Smooth muscle cell (in vitro differentiated cells): ENCODE measurements around the gene SLC9A5. TPM values are rescaled to one million over a fixed set of nuclear protein-coding genes. Genes with fewer than 3 reads are reported as not detected.

Experiments used
- DNase-seq: peaks from one replicate; lab custom pipeline; 2025; ENCODE audit not compliant: unreplicated experiment; lab: John Stamatoyannopoulos, UW
- H2AFZ ChIP-seq: fragments of 200-600 bp; sonication (generic); 2 replicates; pipeline ENCODE4 v1.6.0; 2016; ENCODE audit warnings: antibody characterized with exemption, low read depth, mild to moderate bottlenecking
- H3F3A ChIP-seq: fragments of 200-600 bp; sonication (generic); 2 replicates; pipeline ENCODE4 v1.6.0; 2017; ENCODE audit warnings: antibody characterized with exemption, low read depth
- H3K27ac ChIP-seq: fragments of 200-600 bp; sonication (generic); 2 replicates; pipeline ENCODE4 v1.5.1; 2016; ENCODE audit warnings: low read depth, mild to moderate bottlenecking
- H3K27me3 ChIP-seq: fragments of 200-600 bp; sonication (generic); 2 replicates; pipeline ENCODE4 v1.6.1; 2016; ENCODE audit warnings: low read depth, mild to moderate bottlenecking
- H3K36me3 ChIP-seq: fragments of 200-600 bp; sonication (generic); 2 replicates; pipeline ENCODE4 v1.5.1; 2016; ENCODE audit warnings: low read depth
- H3K4me1 ChIP-seq: fragments of 200-600 bp; sonication (generic); 2 replicates; pipeline ENCODE4 v1.5.1; 2016; ENCODE audit warnings: low read depth
- H3K4me2 ChIP-seq: fragments of 200-600 bp; sonication (generic); 2 replicates; pipeline ENCODE4 v1.6.0; 2016; ENCODE audit warnings: mild to moderate bottlenecking
- H3K4me3 ChIP-seq: fragments of 200-600 bp; sonication (generic); 2 replicates; pipeline ENCODE4 v1.5.1; 2016; ENCODE audit warnings: mild to moderate bottlenecking
- H3K79me2 ChIP-seq: fragments of 200-600 bp; sonication (generic); 2 replicates; pipeline ENCODE4 v1.6.0; 2016; ENCODE audit warnings: low read depth, mild to moderate bottlenecking
- H3K9ac ChIP-seq: fragments of 200-600 bp; sonication (generic); 2 replicates; pipeline ENCODE4 v1.6.0; 2016; ENCODE audit warnings: low read depth
- H3K9me3 ChIP-seq: fragments of 200-600 bp; sonication (generic); replicated peaks from 2 replicates; pipeline ENCODE4 v1.5.1; 2016; ENCODE audit warnings: low read depth
- H4K20me1 ChIP-seq: fragments of 200-600 bp; sonication (generic); 2 replicates; pipeline ENCODE4 v1.6.0; 2016; ENCODE audit warnings: low read depth
- CTCF ChIP-seq: fragments of 200-600 bp; sonication (generic); IDR thresholded peaks from 2 replicates; pipeline ENCODE4 v1.5.1; 2017; ENCODE audit warnings: borderline replicate concordance, mild to moderate bottlenecking, antibody characterized with exemption; ENCODE audit not compliant: insufficient read depth, poor library complexity, severe bottlenecking
- WGBS: methylation state at CpG from one replicate; pipeline ENCODE4 v1.1.7; 2016; ENCODE audit warnings: low lambda C conversion rate; 5-methylcytosine and 5-hydroxymethylcytosine counted together
- polyA plus RNA-seq: library from polyadenylated mRNA; unstranded; fragments of >200 nt; fragmentation: Nextera tagmentation; extraction: Ambion mirVana; gene quantifications from 2 replicates; pipeline ENCODE4 v1.2.1, GENCODE V29; 2016
- total RNA-seq: library from RNA; depleted of rRNA; stranded (reverse); fragments of >200 nt; gene quantifications from 2 replicates; pipeline ENCODE4 v1.2.3, GENCODE V29; 2014

SLC9A5 gene
- total and polyA plus RNA-seq, 2 experiments from 2014 or later: 2.1 to 9.1 TPM

DNA sequence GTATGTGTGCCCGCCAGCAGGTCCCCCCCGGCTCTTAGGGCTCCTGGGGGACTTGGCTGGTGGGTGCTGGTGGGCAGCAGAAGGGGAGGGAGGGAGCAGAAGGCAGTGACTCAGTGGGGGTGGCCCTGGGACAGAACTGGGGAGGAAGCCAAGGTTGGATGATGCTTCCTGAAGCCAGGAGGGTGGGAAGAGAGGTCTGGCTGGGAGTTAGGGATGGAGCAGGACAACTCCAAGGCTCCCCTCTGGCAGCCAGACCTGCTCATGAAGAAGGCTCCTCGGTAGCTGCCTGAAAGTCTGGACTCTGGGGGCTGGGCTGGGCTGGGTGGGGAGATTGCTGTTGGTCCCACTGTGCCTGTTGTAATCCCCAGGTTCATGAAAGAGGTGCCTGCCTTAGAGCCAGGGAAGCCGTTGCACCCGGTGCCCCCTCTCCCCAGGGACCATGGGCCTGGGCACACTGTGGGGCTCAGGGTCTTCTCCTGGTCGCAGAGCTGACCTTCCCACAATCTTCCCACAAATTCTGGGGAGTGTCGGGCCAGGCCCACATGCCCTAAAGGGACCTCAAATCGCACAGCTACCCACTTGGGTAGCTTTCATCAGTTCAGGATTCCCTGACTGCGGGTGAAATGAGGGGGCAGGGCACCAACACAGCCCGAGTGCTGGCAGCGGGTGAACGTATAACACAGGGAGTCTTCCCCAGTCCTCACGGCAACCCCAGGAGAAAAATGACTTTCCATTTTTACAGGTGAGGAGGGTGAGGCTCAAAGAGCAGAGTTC lies 29.4 kb downstream of the SLC9A5 start:
- peaks cover 10% of the 10 kb centered on the region for H3F3A ChIP-seq
- H3K27ac ChIP-seq: peak overlapping the region; percentile 98
- H3K4me2 ChIP-seq: peak overlapping the region; percentile 75
- DNase-seq: no peak
- H3K4me3 ChIP-seq: peak overlapping the region; percentile 47
- H4K20me1 ChIP-seq: no peaks in the 10 kb centered on the region
- H3K27me3 ChIP-seq: no peaks in the 10 kb centered on the region
- no peak for TF ChIP-seq CTCF
- peak overlapping the region; percentile 75 for H3K9ac ChIP-seq
- H3K79me2 ChIP-seq: no peaks in the 10 kb centered on the region
- no peaks in the 10 kb centered on the region for H3K9me3 ChIP-seq
- no peaks in the 10 kb centered on the region for H3K36me3 ChIP-seq
- H2AFZ ChIP-seq: peak overlapping the region; percentile 48
- WGBS: 64% methylated on average over 13 of the region's 13 CpGs
- peaks cover 11% of the 10 kb centered on the region for H3K4me1 ChIP-seq

- H3K9ac ChIP-seq: peak overlapping the region; percentile 75
- peak; percentile 62 for DNase-seq
- peak overlapping the region; percentile 98 for H3K27ac ChIP-seq
- H3F3A ChIP-seq: peaks cover 10% of the 10 kb centered on the region
- peak; percentile 4 for TF ChIP-seq CTCF
- peak overlapping the region; percentile 75 for H3K4me2 ChIP-seq
- H3K9me3 ChIP-seq: no peaks in the 10 kb centered on the region
- H3K79me2 ChIP-seq: no peaks in the 10 kb centered on the region
- H3K4me3 ChIP-seq: peak overlapping the region; percentile 47
- H2AFZ ChIP-seq: peak overlapping the region; percentile 48
- no peaks in the 10 kb centered on the region for H3K27me3 ChIP-seq
- WGBS: 25% methylated on average over 13 of the region's 42 CpGs
- no peaks in the 10 kb centered on the region for H3K36me3 ChIP-seq
- peaks cover 11% of the 10 kb centered on the region for H3K4me1 ChIP-seq
- no peaks in the 10 kb centered on the region for H4K20me1 ChIP-seq
These were observed 30.1 kb downstream of the SLC9A5 start for GRCh38 chr16:67278773-67279295.

DNA sequence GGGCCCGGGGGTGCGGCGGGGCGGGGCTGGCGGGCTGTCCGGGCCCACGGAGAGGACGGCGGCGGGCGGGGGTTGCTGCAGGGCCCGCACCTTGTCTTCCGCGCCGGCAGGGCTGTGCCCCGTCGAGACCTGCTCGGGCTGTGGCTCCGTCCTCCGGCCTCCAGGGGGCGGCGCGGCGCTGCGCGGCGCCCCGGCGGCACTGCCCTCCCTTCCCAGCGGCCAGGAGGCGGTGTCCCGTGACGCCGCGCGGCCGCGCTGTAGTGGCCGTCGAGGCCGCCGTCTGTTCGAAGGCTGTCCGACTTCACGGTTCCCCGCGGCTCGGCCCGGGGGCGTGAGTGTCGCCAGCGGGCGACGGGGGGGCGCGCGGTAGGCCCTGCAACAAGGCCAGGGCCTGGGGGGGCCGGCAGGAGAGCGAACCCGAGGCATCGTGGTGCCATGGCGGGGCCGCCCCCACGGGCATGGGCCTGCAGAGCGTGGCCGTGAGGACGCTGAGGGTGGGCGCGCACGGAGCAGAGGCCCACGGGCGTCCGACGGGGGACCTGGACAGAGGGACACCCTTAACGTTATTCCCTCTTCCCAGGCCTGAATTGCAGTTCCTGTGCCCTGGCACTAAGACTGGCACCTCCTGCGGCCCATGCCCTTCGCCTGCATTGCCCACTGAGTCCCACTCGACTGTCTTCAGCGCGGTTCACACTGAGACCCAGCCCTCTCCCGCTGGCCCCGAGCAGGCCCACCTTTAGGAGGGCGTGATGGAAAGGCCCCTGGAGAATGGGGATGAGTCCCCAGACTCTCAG lies 30.7 kb downstream of the SLC9A5 start, which contains the start of gene PLEKHG4:
PLEKHG4 (plus strand) TSS at position 237 of the 794 bp plus-strand sequence; CDS start at position 750, 513 bp downstream.
- Histone ChIP-seq H4K20me1 (no peaks in the 10 kb centered on the region), H3K27ac (peak within 1 kb of the TSS; percentile 98), H3K9me3 (no peaks in the 10 kb centered on the region), H3K9ac (peak within 1 kb of the TSS; percentile 75), H3K27me3 (no peaks in the 10 kb centered on the region), H3K4me1 (peaks cover 11% of the 10 kb centered on the region), H3K79me2 (no peaks in the 10 kb centered on the region), H3F3A (peaks cover 10% of the 10 kb centered on the region), H3K36me3 (no peaks in the 10 kb centered on the region), H2AFZ (peak within 1 kb of the TSS; percentile 48), H3K4me3 (peak within 1 kb of the TSS; percentile 47), H3K4me2 (peak within 1 kb of the TSS; percentile 75)
- peak; percentile 63 for TF ChIP-seq CTCF
- 51% methylated on average over 48 of the region's 83 CpGs for WGBS
- peak; percentile 62 for DNase-seq
